Activated CD8-positive, alpha-beta memory T cell treated with anti-CD3 and anti-CD28 coated beads, Interleukin-2, amount 50 U/mL, for 24 hours (primary cell): ENCODE results near the gene CYP19A1.

Experiments used
- DNase-seq: peaks from one replicate; pipeline ENCODE4 v3.0.0-alpha.2; 2020; ENCODE audit errors: extremely low read depth

CYP19A1 gene

GRCh38 chr15:51359981-51360380 is 21.6 kb upstream of the CYP19A1 start:
- DNase-seq = no peak

GRCh38 chr15:51356983-51357382 is 18.6 kb upstream of the CYP19A1 start:
- no peak for DNase-seq

- DNase-seq = no peak
Measured at GRCh38 chr15:51356147-51356546, 17.8 kb upstream of the CYP19A1 start.

GRCh38 chr15:51355096-51355495 is 16.7 kb upstream of the CYP19A1 start:
- no peak for DNase-seq

GRCh38 chr15:51353976-51354375 is 15.6 kb upstream of the CYP19A1 start:
- no peak for DNase-seq

GRCh38 chr15:51350723-51351122 is 12.3 kb upstream of the CYP19A1 start:
- DNase-seq = no peak

GRCh38 chr15:51349156-51349844 is 10.9 kb upstream of the CYP19A1 start:
- no peak for DNase-seq

- DNase-seq = no peak
Measured at GRCh38 chr15:51348688-51349087, 10.3 kb upstream of the CYP19A1 start.

- DNase-seq = no peak
Measured at GRCh38 chr15:51346136-51346535, 7.7 kb upstream of the CYP19A1 start.

GRCh38 chr15:51343466-51343865 is 5.1 kb upstream of the CYP19A1 start:
- DNase-seq = no peak

GRCh38 chr15:51342227-51342999 is 4.0 kb upstream of the CYP19A1 start:
- DNase-seq = no peak

- DNase-seq = no peak
Measured at GRCh38 chr15:51341366-51342226, 3.2 kb upstream of the CYP19A1 start, which contains the start of gene GLDN. GLDN (plus strand) TSS chr15:51341655; CDS start chr15:51341685, 30 bp downstream.

GRCh38 chr15:51335538-51336410 is 2.6 kb downstream of the CYP19A1 start:
- no peak for DNase-seq

- no peak for DNase-seq
Measured at GRCh38 chr15:51335087-51335486, 3.3 kb downstream of the CYP19A1 start.

GRCh38 chr15:51334011-51334451 is 4.4 kb downstream of the CYP19A1 start:
- no peak for DNase-seq

GRCh38 chr15:51333571-51333970 is 4.8 kb downstream of the CYP19A1 start:
- DNase-seq = no peak

- DNase-seq = no peak
Measured at GRCh38 chr15:51332206-51333147, 5.9 kb downstream of the CYP19A1 start.

- DNase-seq = no peak
Measured at GRCh38 chr15:51331141-51331540, 7.3 kb downstream of the CYP19A1 start.

- no peak for DNase-seq
Measured at GRCh38 chr15:51328926-51329325, 9.5 kb downstream of the CYP19A1 start.

- no peak for DNase-seq
Measured at GRCh38 chr15:51327081-51327480, 11.3 kb downstream of the CYP19A1 start.
